Testis (tissue), 3 donors: ENCODE results near the gene FIBCD1. TPM values are rescaled to one million over a fixed set of nuclear protein-coding genes. Genes with fewer than 3 reads are reported as not detected.
A peak's percentile ranks its signal among the peaks of the same experiment; 100 is the strongest.

Experiments used
- DNase-seq: peaks from one replicate; pipeline ENCODE4 v3.0.0-alpha.2; 2019
- H3K27ac ChIP-seq, 2 donors: fragments of 200-600 bp; sonication (generic); one replicate each; pipeline ENCODE4 v1.5.1; 2019
- H3K27me3 ChIP-seq: fragments of 200-600 bp; sonication (generic); one replicate; pipeline ENCODE4 v1.5.1; 2019
- H3K36me3 ChIP-seq: fragments of 200-600 bp; sonication (generic); one replicate; pipeline ENCODE4 v1.5.1; 2017; ENCODE audit warnings: low read depth; ENCODE audit errors: missing control alignments
- H3K4me1 ChIP-seq: fragments of 200-600 bp; sonication (generic); one replicate; pipeline ENCODE4 v1.5.1; 2019
- H3K4me3 ChIP-seq, 2 donors: fragments of 200-600 bp; sonication (generic); one replicate each; pipeline ENCODE4 v1.5.1; 2017 to 2019
- H3K9me3 ChIP-seq: fragments of 200-600 bp; sonication (generic); one replicate; pipeline ENCODE4 v1.5.1; 2017
- CTCF ChIP-seq, 3 experiments: fragments of 450-650 bp in 2 of 3; fragments of 200-600 bp in 1 of 3; sonication (generic) in 1 of 3; IDR thresholded peaks; one replicate each; pipeline ENCODE4 v1.5.1; 2016 to 2019; ENCODE audit warnings: antibody characterized with exemption in 3 of 3, mild to moderate bottlenecking in 2 of 3, moderate library complexity in 1 of 3
- POLR2A ChIP-seq: fragments of 450-650 bp; IDR thresholded peaks from one replicate; pipeline ENCODE4 v1.6.1; 2017; ENCODE audit warnings: antibody characterized with exemption, mild to moderate bottlenecking, moderate library complexity
- WGBS, 2 donors: methylation state at CpG; one replicate each; pipeline ENCODE4 v1.1.5; 2018; 5-methylcytosine and 5-hydroxymethylcytosine counted together
- intact Hi-C: fragments of 100-400 bp; cut with DNase I; formaldehyde crosslinking; loops from one replicate; pipeline ENCODE4 v1.15.1; 2023; ENCODE audit warnings: low total_unique reads
- polyA plus RNA-seq: library from polyadenylated mRNA; stranded (reverse); fragments of 350-450 nt; fragmentation: Illumina TruSeq; extraction: RNeasy Lipid Tissue Mini Kit (QIAGEN cat#74804); gene quantifications from one replicate; pipeline ENCODE4 v1.2.3, GENCODE V29; 2014; ENCODE audit warnings: low read depth, low replicate concordance; ENCODE audit not compliant: insufficient read depth
- total RNA-seq, 2 donors: library from RNA; depleted of rRNA; stranded (reverse); fragments of >200 nt; gene quantifications; one replicate each; pipeline ENCODE4 v1.2.3, GENCODE V29; 2016

The FIBCD1 gene
- total and polyA plus RNA-seq, 3 donors from 2014 or later, result 20.8 to 33.5 (median 29.1) TPM

- TF ChIP-seq CTCF (IDR thresholded peaks at IDR 0.05), result no peak
- no peak for TF ChIP-seq POLR2A
- intact Hi-C loops, result no loop called here
- no peak for DNase-seq
- Histone ChIP-seq H3K4me1 (no peaks in the 10 kb centered on the region), H3K36me3 (no peaks in the 10 kb centered on the region), H3K4me3 (no peak overlapping the region), H3K27ac (no peak overlapping the region), H3K9me3 (no peaks in the 10 kb centered on the region), H3K27me3 (no peaks in the 10 kb centered on the region)
- 79 to 82% methylated on average over 13 to 21 of the region's 21 CpGs for WGBS, 2 donors
These were observed 32.2 kb downstream of the FIBCD1 start for GRCh38 chr9:130906735-130907416.

- Histone ChIP-seq H3K36me3 (no peaks in the 10 kb centered on the region), H3K27me3 (no peaks in the 10 kb centered on the region), H3K9me3 (no peaks in the 10 kb centered on the region), H3K27ac (no peak overlapping the region), H3K4me1 (no peaks in the 10 kb centered on the region), H3K4me3 (no peak overlapping the region)
- intact Hi-C loops, result no loop called here
- 65 to 76% methylated on average over 18 to 24 of the region's 24 CpGs for WGBS, 2 donors
- TF ChIP-seq CTCF (IDR thresholded peaks at IDR 0.05), result no peak
- no peak for TF ChIP-seq POLR2A
- peak; percentile 71 for DNase-seq
These were observed 32.9 kb downstream of the FIBCD1 start for GRCh38 chr9:130905902-130906734.

- 92 to 95% methylated on average over 24 of the region's 24 CpGs for WGBS, 2 donors
- Histone ChIP-seq H3K27ac (no peak overlapping the region), H3K27me3 (no peaks in the 10 kb centered on the region), H3K4me3 (no peak overlapping the region), H3K4me1 (no peaks in the 10 kb centered on the region), H3K36me3 (no peaks in the 10 kb centered on the region), H3K9me3 (no peaks in the 10 kb centered on the region)
- DNase-seq, result no peak
- TF ChIP-seq CTCF (IDR thresholded peaks at IDR 0.05), result no peak
- no peak for TF ChIP-seq POLR2A
- intact Hi-C loops, result no loop called here
These were observed 33.7 kb downstream of the FIBCD1 start for GRCh38 chr9:130905125-130905901.

- Histone ChIP-seq H3K4me1 (peaks cover 1% of the 10 kb centered on the region), H3K36me3 (no peaks in the 10 kb centered on the region), H3K4me3 (no peak overlapping the region), H3K9me3 (no peaks in the 10 kb centered on the region), H3K27ac (no peak overlapping the region), H3K27me3 (no peaks in the 10 kb centered on the region)
- TF ChIP-seq CTCF (IDR thresholded peaks at IDR 0.05), result no peak
- TF ChIP-seq POLR2A, result no peak
- 82 to 92% methylated on average over 25 to 48 of the region's 48 CpGs for WGBS, 2 donors
- intact Hi-C loops, result no loop called here
- no peak for DNase-seq
These were observed 34.7 kb downstream of the FIBCD1 start for GRCh38 chr9:130904070-130905044.
